Loucy (cell line): ENCODE measurements around the gene LRRC10.

Experiments
- H2AFZ ChIP-seq: fragments of 200-600 bp; sonication (generic); 2 replicates; pipeline ENCODE4 v1.6.0; 2016; ENCODE audit warnings: antibody characterized with exemption, mild to moderate bottlenecking, low read length, moderate library complexity
- H3F3A ChIP-seq: fragments of 200-600 bp; 2 replicates; pipeline ENCODE4 v1.6.0; 2016; ENCODE audit warnings: antibody characterized with exemption, low read depth, mild to moderate bottlenecking
- H3K27me3 ChIP-seq: fragments of 200-600 bp; sonication (generic); 2 replicates; pipeline ENCODE4 v1.6.1; 2014; ENCODE audit warnings: low read length, mild to moderate bottlenecking; ENCODE audit not compliant: insufficient read depth, poor library complexity, severe bottlenecking
- H3K36me3 ChIP-seq: fragments of 200-600 bp; sonication (generic); 2 replicates; pipeline ENCODE4 v1.6.1; 2016; ENCODE audit warnings: low read length; ENCODE audit not compliant: insufficient read depth
- H3K4me1 ChIP-seq: fragments of 200-600 bp; sonication (generic); 2 replicates; pipeline ENCODE4 v1.5.1; 2014; ENCODE audit warnings: low read length, mild to moderate bottlenecking; ENCODE audit not compliant: insufficient read depth, poor library complexity, severe bottlenecking
- H3K4me2 ChIP-seq: fragments of 200-600 bp; sonication (generic); 2 replicates; pipeline ENCODE4 v1.6.0; 2014; ENCODE audit warnings: antibody characterized with exemption, low read length, low read depth, mild to moderate bottlenecking; ENCODE audit not compliant: poor library complexity, severe bottlenecking
- H3K4me3 ChIP-seq: fragments of 200-600 bp; sonication (generic); 2 replicates; pipeline ENCODE4 v1.5.1; 2014; ENCODE audit warnings: low read length, mild to moderate bottlenecking, mixed read lengths; ENCODE audit not compliant: poor library complexity, severe bottlenecking
- H3K79me2 ChIP-seq: fragments of 200-600 bp; sonication (generic); 2 replicates; pipeline ENCODE4 v1.6.1; 2014; ENCODE audit warnings: low read length; ENCODE audit not compliant: insufficient read depth
- H3K9ac ChIP-seq: fragments of 200-600 bp; sonication (generic); 2 replicates; pipeline ENCODE4 v1.6.0; 2014; ENCODE audit warnings: mild to moderate bottlenecking, low read depth, low read length, moderate library complexity; ENCODE audit not compliant: poor library complexity, severe bottlenecking
- H3K9me2 ChIP-seq: fragments of 200-600 bp; sonication (generic); replicated peaks from 2 replicates; pipeline ENCODE4 v1.6.1; 2016; ENCODE audit warnings: low read depth, low read length, mixed read lengths
- H3K9me3 ChIP-seq: fragments of 200-600 bp; sonication (generic); 2 replicates; pipeline ENCODE4 v1.6.1; 2014; ENCODE audit warnings: mild to moderate bottlenecking, antibody characterized with exemption, low read length, low read depth; ENCODE audit not compliant: insufficient read depth
- H4K20me1 ChIP-seq: fragments of 200-600 bp; sonication (generic); 2 replicates; pipeline ENCODE4 v1.6.0; 2014; ENCODE audit warnings: antibody characterized with exemption, low read length, mild to moderate bottlenecking; ENCODE audit not compliant: insufficient read depth, poor library complexity, severe bottlenecking
- EZH2phosphoT487 ChIP-seq: fragments of 200-600 bp; IDR thresholded peaks from 2 replicates; pipeline ENCODE4 v1.6.1; 2018; ENCODE audit warnings: antibody characterized with exemption, mild to moderate bottlenecking, moderate library complexity, borderline replicate concordance
- TF ChIP-seq, protein P1 (sequence below): fragments of 200-600 bp; sonication (generic); conservative IDR thresholded peaks from 2 replicates; pipeline ENCODE4 v1.5.1; 2014; ENCODE audit warnings: mild to moderate bottlenecking, antibody characterized with exemption, low read length

LRRC10 gene

DNA sequence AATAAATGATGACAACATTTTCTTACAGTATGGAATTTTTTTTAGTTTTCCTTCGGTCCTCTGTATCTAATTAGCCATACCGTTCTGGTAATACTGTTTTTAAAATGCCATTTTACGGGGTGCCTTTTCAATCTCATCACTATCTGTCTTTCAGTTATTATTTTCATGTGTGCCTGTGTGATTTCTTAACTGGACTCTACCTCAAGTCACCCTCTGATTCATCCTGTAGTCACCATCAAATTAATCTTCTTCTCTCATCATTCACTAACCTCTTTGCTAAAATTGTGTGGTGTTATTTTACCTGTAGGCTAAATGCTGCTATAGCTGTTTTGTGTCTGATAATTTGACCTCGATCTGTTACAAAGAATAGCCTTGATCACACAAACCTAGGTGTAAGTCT lies 41.5 kb downstream of the LRRC10 start:
- Histone ChIP-seq H2AFZ (no peak overlapping the region), H3F3A (no peaks in the 10 kb centered on the region), H3K9ac (no peak overlapping the region), H3K36me3 (peaks cover 66% of the 10 kb centered on the region), H3K79me2 (no peaks in the 10 kb centered on the region), H3K9me3 (no peaks in the 10 kb centered on the region), H3K4me2 (no peak overlapping the region), H4K20me1 (no peaks in the 10 kb centered on the region), H3K27me3 (no peaks in the 10 kb centered on the region), H3K4me1 (no peaks in the 10 kb centered on the region), H3K9me2 (no peaks in the 10 kb centered on the region), H3K4me3 (no peak overlapping the region)
- TF ChIP-seq EZH2phosphoT487, result no peak
- TF ChIP-seq, protein P1, sequence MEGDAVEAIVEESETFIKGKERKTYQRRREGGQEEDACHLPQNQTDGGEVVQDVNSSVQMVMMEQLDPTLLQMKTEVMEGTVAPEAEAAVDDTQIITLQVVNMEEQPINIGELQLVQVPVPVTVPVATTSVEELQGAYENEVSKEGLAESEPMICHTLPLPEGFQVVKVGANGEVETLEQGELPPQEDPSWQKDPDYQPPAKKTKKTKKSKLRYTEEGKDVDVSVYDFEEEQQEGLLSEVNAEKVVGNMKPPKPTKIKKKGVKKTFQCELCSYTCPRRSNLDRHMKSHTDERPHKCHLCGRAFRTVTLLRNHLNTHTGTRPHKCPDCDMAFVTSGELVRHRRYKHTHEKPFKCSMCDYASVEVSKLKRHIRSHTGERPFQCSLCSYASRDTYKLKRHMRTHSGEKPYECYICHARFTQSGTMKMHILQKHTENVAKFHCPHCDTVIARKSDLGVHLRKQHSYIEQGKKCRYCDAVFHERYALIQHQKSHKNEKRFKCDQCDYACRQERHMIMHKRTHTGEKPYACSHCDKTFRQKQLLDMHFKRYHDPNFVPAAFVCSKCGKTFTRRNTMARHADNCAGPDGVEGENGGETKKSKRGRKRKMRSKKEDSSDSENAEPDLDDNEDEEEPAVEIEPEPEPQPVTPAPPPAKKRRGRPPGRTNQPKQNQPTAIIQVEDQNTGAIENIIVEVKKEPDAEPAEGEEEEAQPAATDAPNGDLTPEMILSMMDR, result no peak

DNA sequence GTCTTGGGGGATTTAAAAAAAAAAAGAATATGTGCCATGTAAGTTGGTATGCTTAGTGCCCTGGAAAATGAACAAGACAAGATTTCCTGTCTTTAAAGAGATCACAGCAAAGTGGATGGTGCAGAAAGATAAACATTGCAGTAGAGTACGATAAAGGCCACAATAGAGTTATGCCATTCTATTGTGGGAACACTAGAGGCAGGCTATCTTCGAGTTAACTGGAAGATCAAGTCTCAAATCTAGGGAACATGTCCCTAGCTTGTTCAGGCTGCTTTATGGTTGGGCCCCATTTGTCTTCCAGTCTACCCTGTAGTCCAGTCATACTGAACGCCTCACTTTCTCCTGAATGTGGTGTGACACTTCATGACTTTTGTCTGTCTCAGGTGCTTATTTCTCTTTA lies 44.1 kb downstream of the LRRC10 start:
- Histone ChIP-seq H3K79me2 (peaks cover 4% of the 10 kb centered on the region; the same call in 1 of the 2 replicates), H3K36me3 (peaks cover 55% of the 10 kb centered on the region; the same call in 1 of the 2 replicates), H2AFZ (no peak overlapping the region), H3K27me3 (no peaks in the 10 kb centered on the region), H3K4me2 (no peak overlapping the region), H3K9me3 (no peaks in the 10 kb centered on the region), H3K4me3 (no peak overlapping the region), H3F3A (no peaks in the 10 kb centered on the region), H4K20me1 (no peaks in the 10 kb centered on the region), H3K9me2 (no peaks in the 10 kb centered on the region), H3K9ac (peak overlapping the region; percentile 24), H3K4me1 (no peaks in the 10 kb centered on the region)
- TF ChIP-seq, protein P1, result peak; percentile 44
- no peak for TF ChIP-seq EZH2phosphoT487

DNA sequence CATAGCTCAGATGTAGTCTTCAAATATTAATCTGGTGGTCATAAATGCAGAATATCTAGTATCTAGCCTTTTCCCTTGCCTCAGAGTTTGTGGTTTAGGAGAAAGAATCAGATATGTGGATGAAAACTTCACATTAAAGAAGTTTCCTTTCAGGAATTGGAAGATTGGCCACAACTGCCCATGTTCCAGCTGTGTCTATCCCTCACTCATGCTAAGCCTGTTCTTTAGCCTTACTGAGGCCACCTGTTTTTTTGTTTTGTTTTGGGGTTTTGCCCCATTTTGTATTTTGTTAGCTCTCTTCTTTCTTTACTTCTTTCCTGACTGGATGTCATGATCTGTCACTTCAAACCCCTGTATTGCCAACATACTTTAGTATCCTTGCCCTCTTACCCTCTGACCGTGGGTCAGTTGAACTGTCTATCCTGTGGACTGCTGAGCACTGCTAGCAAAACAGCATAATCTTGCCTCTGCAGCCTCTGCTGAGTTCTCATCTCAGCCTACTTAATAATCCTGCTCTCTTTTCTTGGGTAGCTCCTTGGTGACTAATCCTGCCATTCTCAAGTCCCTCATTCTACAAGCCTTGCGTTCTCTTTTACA lies 47.4 kb downstream of the LRRC10 start:
- Histone ChIP-seq H3K9me3 (no peaks in the 10 kb centered on the region), H4K20me1 (no peaks in the 10 kb centered on the region), H3K27me3 (no peaks in the 10 kb centered on the region), H3K4me3 (no peak overlapping the region), H3K36me3 (peaks cover 33% of the 10 kb centered on the region; the same call in 1 of the 2 replicates), H3K9me2 (no peaks in the 10 kb centered on the region), H3K4me2 (no peak overlapping the region), H3K4me1 (no peaks in the 10 kb centered on the region), H3K79me2 (peaks cover 21% of the 10 kb centered on the region), H2AFZ (no peak overlapping the region), H3K9ac (no peak overlapping the region), H3F3A (no peaks in the 10 kb centered on the region)
- no peak for TF ChIP-seq EZH2phosphoT487
- TF ChIP-seq, protein P1, result no peak
